KOPT-K1 (cell line): ENCODE data around the gene DST.
"Not testable (repeated sequence)": the region's sequence is repeated elsewhere in the genome, so short reads cannot be mapped to it uniquely, and the experiment has no call there.

ENCODE experiments used
- H3K27ac ChIP-seq: fragments of 200-600 bp; sonication (generic); 2 replicates; pipeline ENCODE4 v1.5.1; 2016; ENCODE audit warnings: antibody characterized with exemption, mild to moderate bottlenecking, low read depth, low read length; ENCODE audit not compliant: poor library complexity, severe bottlenecking
- H3K36me3 ChIP-seq: fragments of 200-600 bp; sonication (generic); 2 replicates; pipeline ENCODE4 v1.5.1; 2017; ENCODE audit warnings: antibody characterized with exemption, mild to moderate bottlenecking, low read length, moderate library complexity; ENCODE audit not compliant: insufficient read depth
- H3K9me3 ChIP-seq: fragments of 200-600 bp; sonication (generic); 2 replicates; pipeline ENCODE4 v1.5.1; 2017; ENCODE audit warnings: antibody characterized with exemption, low read length, mild to moderate bottlenecking; ENCODE audit not compliant: insufficient read depth, poor library complexity, severe bottlenecking

The DST gene

DNA sequence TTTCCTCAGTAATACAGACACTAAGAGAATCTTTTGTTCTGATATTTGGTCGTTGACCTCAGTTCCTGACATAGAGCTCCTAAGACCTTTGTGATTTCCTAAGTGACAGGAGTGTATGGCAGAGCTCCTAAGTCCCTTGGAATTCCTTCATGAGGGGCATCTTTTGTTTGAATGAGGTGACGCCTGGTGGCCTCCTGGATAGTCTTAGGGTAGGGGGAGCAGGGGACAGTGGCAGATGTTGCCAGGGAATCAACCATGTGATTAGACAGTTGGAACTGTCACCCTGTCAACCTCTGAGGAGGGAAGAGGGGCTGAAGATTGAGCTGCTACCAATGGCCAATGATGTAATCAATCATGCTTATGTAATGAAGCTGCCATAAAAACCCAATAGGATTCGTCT is 67.0 kb downstream of the DST start:
- no peaks in the 10 kb centered on the region for H3K36me3 ChIP-seq
- H3K27ac ChIP-seq = no peak overlapping the region
- H3K9me3 ChIP-seq = no peaks in the 10 kb centered on the region

- H3K36me3 ChIP-seq = no peaks in the 10 kb centered on the region
- H3K9me3 ChIP-seq = no peaks in the 10 kb centered on the region
- no peak overlapping the region for H3K27ac ChIP-seq
Measured at GRCh38 chr6:56574292-56574691, 68.4 kb downstream of the DST start.

DNA sequence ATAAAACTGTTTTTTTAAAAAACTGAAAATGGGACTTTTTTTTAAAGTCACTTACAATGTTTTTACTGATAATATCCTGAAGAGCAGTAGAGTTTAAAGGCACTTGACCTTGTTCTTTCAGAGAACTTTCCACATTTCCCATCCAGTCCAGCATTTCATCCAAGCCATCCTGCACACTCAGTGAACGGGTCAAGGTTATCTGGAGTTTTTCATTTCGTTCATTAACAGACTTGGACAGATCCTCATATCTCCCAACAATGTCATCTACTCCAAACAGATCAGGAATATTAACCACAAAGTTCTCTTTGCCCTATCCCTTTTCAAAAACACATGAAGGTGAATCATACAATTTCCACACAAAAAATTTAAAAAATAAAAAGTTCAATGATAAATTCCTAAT is 69.1 kb downstream of the DST start:
- no peaks in the 10 kb centered on the region for H3K36me3 ChIP-seq
- H3K9me3 ChIP-seq = no peaks in the 10 kb centered on the region
- H3K27ac ChIP-seq = no peak overlapping the region

DNA sequence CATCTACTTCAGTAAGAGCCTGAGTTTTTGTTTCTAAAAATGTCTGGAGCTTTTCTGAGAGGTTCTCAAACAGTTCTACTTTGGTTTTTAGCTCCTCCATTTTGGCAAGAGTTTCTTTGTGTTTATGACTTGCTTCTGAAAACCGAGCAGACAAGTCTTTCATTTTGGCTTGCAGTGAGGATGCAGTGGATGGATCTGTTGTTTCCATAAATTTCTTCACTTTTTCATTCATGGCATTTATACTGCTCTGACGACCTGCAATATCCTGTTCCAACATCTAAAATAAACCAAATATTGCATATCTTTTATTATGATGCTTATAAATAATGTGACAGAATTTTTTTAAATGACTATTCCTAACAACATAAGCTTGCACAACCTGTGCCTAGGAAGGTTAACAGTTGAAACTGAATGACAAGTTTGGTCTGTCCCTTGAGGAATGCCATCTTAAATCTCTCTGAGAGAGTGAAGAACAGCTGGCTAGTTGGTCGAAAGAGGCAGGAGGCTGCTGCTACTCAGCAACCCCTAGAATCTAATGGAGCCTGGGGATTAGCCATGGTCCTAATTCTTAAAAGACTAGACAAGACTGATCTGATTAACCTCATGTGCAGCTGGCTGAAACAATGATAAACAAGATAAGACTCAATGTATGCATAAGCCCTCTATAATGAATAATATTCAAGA is 69.8 kb downstream of the DST start:
- H3K9me3 ChIP-seq = no peaks in the 10 kb centered on the region
- no peaks in the 10 kb centered on the region for H3K36me3 ChIP-seq
- no peak overlapping the region for H3K27ac ChIP-seq

GRCh38 chr6:56571605-56572004 is 71.1 kb downstream of the DST start:
- H3K9me3 ChIP-seq = no peaks in the 10 kb centered on the region
- H3K36me3 ChIP-seq = no peaks in the 10 kb centered on the region
- H3K27ac ChIP-seq = no peak overlapping the region

DNA sequence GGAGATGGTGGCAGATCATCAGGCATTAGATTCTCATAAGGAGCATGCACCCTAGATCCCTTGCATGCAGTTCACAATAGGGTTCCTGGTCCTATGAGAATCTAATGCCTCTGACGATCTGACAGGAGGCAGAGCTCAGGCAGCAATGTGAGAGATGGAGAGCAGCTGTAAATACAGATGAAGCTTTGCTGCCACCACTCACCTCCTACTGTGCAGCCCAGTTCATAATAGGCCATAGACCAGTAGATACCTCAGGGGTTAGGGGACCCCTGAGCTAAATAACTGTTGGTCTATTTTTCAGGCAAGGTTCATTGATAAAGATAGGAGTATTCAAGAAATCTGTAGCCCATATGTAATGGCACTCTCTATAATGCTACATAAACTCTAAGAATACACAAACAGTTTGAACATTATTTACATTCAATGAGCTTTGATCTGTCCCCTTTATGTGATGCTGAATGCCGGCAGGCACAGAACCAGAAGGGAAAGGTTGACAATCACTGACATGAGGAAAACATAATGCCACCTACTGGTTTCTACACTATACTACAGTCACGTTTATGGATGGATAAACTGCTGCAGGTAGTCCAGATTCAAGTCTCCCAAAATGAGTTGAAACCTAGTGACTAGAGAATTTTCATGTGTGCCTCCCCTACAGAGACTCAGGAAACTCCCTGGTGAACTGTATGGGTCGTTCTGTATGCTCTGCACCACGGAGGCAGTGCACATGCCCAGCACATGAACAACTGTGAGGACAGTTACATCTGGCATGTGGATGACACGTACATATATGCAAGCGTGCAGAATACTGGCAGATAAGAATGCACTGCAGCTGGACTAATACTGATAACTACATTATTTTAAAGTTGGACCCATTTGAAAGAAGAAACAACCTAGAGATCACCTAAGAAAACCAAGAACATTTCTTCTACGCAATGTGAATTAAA is 72.0 kb downstream of the DST start:
- no peaks in the 10 kb centered on the region for H3K9me3 ChIP-seq
- no peaks in the 10 kb centered on the region for H3K36me3 ChIP-seq
- no peak overlapping the region for H3K27ac ChIP-seq

DNA sequence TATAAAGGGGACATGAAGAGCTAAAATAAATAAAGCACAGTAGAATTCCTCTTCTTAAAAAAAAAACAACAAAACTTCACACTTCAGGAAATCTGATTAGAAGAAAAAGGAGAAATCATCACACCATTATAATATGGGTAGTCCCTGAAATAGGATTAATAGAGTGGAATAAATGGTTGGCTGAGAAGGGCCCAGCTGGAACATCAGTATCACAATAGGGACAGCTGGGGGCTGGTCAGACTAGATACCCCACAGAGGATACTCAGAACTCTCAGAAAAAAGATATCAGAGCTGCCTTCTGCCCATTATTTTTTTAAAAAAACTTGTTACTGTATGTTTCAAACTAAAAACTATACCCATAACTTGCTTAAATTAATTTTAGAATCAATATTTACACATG is 75.2 kb downstream of the DST start:
- Histone ChIP-seq H3K9me3 (no peaks in the 10 kb centered on the region), H3K27ac (no peak overlapping the region), H3K36me3 (no peaks in the 10 kb centered on the region)

DNA sequence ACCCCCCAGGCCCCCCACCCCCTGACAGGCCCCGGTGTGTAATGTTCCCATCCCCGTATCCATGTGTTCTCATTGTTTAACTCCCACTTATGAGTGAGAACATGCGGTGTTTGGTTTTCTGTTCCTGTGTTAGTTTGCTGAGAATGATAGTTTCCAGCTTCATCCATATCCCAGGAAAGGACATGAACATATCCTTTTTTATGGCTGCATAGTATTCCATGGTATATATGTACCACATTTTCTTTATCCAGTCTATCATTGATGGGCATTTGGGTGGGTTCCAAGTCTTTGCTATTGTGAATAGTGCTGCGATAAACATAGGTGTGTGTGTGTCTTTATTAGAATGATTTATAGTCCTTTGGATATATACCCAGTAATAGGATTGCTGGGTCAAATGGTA is 80.0 kb downstream of the DST start:
- not testable (repeated sequence) for H3K9me3 ChIP-seq, H3K27ac ChIP-seq, H3K36me3 ChIP-seq

DNA sequence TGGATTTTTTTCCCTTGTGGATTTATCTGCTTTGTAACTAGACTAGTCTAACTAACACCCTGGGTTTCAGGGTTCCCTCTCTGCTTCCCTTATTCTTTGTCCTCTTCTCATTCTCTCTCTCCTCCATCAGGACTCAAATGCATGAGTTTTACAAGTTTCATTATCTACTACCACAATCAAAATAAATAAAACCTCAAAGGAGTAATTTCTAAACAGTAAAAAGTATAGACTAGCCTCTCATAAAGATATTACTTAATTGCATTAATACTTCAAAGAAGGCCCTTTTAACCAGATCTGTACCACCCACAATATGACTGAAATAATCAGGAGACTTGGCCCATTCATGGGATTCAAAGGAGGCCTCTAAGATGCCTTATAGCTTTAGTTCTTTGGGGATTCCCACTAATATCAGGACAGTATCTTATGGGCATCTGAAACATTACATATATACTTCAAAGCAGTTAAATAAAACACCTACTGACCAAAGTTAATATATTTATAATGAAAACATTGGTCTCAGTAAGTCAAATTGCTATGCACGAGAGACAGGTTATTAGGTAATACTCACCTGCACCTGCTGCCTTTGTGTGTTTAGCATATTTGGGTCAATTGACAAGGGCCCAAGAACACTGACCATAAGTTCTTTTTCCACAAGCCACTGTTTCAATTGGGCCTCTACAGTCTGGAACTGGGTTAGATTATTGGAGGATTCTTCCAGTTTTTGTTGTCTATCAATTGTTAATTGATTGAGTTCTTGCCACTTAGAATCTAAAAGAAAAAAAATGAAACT is 85.7 kb downstream of the DST start:
- Histone ChIP-seq H3K9me3 (no peaks in the 10 kb centered on the region), H3K27ac (no peak overlapping the region), H3K36me3 (no peaks in the 10 kb centered on the region)

DNA sequence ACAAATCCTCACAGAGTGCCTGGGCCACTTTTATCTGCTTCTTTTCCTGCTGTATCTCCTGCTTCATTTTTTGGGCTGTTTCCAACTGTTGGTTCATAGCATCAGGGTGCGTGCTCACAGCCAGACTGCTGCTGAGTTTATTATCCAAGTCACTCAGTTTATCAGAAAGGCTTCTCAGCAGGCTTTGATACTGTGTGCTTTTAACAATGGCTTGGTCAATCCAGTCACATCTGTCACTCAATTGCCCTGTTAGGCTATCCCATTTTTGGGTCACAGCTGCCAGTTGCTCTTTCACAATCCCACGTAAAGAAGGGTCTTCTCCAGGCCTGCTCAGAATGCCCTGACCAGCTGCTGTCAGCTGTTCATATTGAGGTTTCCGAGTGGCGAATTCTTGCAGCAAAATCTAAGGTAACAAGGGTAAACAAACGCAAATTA is 87.2 kb downstream of the DST start:
- Histone ChIP-seq H3K27ac (no peak overlapping the region), H3K36me3 (no peaks in the 10 kb centered on the region), H3K9me3 (no peaks in the 10 kb centered on the region)

- H3K36me3 ChIP-seq = no peaks in the 10 kb centered on the region
- no peak overlapping the region for H3K27ac ChIP-seq
- H3K9me3 ChIP-seq = no peaks in the 10 kb centered on the region
Measured at GRCh38 chr6:56552187-56553130, 90.2 kb downstream of the DST start.

DNA sequence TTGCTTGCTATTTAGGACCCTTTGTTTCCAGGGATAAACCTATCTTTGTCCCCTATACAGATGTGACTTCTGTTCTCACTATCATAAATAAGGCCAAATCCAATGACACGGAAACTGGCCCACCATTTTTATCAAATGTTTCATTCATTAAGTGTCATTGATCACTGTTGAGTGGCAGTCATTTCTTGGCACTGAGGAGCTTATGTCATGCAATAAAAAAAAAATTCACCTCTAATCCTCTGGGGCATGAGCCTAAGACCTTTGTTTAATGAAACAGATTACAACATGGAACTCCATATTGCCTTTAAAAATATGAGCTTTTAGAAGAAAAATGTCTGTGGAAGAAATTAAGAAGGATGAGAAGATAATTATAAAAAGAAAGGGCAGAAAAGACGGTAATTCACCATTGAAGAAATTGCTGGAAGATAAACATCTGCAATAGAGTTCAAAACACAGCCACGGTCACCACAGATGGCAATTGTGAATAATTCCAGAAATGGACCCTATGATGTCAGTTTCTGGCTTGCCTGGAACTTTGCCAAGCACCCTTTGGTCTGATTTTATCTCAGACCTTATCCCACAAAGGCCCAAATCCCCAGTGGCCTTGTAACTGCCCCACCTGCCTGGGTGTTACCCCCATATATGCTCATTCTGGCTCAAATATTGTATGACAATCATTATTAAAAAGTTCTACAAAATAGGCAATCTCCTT is 91.1 kb downstream of the DST start:
- no peaks in the 10 kb centered on the region for H3K9me3 ChIP-seq
- no peaks in the 10 kb centered on the region for H3K36me3 ChIP-seq
- no peak overlapping the region for H3K27ac ChIP-seq

- H3K9me3 ChIP-seq = no peaks in the 10 kb centered on the region
- no peaks in the 10 kb centered on the region for H3K36me3 ChIP-seq
- no peak overlapping the region for H3K27ac ChIP-seq
Measured at GRCh38 chr6:56550301-56550700, 92.4 kb downstream of the DST start.

- H3K9me3 ChIP-seq = no peaks in the 10 kb centered on the region
- H3K36me3 ChIP-seq = no peaks in the 10 kb centered on the region
- H3K27ac ChIP-seq = no peak overlapping the region
Measured at GRCh38 chr6:56549014-56549413, 93.7 kb downstream of the DST start.
